Glomerular visceral epithelial cell (primary cell): ENCODE data around the gene KRTAP17-1.
"Not testable (repeated sequence)": the region's sequence is repeated elsewhere in the genome, so short reads cannot be mapped to it uniquely, and the experiment has no call there.

Experiments used
- DNase-seq: peaks from one replicate; pipeline ENCODE4 v3.0.0-alpha.2; 2016; ENCODE audit errors: extremely low spot score

The KRTAP17-1 gene

GRCh38 chr17:41315204-41315794, at the start of gene KRTAP17-1:
KRTAP17-1 (minus strand) TSS chr17:41315710; CDS start chr17:41315650, 60 bp downstream.
- DNase-seq = no peak

DNA sequence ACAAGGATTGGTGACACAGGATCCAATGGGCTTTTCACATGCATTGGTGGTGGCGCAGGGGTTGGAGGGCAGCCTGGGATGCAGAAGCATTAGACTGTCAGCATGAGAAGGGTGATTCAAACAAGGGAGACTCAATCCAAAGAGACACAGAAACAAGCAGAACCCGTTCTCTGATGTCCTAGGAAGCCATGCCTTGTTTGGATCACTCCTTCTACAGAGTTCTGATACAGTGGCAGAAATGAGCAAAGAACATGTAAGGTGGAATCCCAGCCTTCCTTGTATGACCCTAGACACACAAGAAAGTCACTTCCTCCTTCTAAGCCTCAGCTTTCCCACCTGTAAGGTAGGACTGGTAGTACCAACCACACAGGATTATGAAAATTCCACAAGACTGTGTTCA, 48.4 kb upstream of the KRTAP17-1 start:
- DNase-seq = no peak

GRCh38 chr17:41360296-41360995, 44.9 kb upstream of the KRTAP17-1 start:
- DNase-seq = peak; percentile 79

GRCh38 chr17:41354536-41354935, 39.0 kb upstream of the KRTAP17-1 start:
- DNase-seq = no peak

- DNase-seq = no peak
These were observed 37.3 kb upstream of the KRTAP17-1 start for GRCh38 chr17:41352597-41353366.

- no peak for DNase-seq
These were observed 35.7 kb upstream of the KRTAP17-1 start for GRCh38 chr17:41351177-41351576.

DNA sequence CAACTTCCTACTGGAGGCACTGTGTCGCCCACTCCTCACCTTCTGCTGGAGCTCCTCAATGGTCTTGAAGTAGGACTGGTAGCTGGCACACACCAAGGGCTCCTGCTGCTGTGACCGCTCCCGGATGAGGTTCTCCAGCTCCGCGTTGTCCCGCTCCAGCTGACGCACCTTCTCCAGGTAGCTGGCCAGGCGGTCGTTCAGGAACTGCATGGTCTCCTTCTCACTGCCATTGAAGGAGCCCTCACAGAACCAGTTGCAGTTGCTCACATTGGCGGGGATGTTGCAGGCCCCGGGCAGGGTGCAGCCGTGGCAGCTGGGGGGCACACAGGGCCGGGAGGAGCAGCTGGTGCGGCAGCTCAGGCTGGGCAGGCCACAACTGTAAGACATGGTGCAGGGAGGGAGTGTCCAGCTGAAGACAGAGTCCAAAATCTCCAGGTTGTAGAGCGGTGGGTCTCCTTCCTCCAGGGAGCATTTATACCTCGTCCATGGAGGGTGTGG, 34.9 kb upstream of the KRTAP17-1 start, which contains the start of gene KRT33A:
KRT33A (minus strand) TSS at position 448 of the 498 bp plus-strand sequence; CDS start at position 387, 61 bp downstream.
- not testable (repeated sequence) for DNase-seq

DNA sequence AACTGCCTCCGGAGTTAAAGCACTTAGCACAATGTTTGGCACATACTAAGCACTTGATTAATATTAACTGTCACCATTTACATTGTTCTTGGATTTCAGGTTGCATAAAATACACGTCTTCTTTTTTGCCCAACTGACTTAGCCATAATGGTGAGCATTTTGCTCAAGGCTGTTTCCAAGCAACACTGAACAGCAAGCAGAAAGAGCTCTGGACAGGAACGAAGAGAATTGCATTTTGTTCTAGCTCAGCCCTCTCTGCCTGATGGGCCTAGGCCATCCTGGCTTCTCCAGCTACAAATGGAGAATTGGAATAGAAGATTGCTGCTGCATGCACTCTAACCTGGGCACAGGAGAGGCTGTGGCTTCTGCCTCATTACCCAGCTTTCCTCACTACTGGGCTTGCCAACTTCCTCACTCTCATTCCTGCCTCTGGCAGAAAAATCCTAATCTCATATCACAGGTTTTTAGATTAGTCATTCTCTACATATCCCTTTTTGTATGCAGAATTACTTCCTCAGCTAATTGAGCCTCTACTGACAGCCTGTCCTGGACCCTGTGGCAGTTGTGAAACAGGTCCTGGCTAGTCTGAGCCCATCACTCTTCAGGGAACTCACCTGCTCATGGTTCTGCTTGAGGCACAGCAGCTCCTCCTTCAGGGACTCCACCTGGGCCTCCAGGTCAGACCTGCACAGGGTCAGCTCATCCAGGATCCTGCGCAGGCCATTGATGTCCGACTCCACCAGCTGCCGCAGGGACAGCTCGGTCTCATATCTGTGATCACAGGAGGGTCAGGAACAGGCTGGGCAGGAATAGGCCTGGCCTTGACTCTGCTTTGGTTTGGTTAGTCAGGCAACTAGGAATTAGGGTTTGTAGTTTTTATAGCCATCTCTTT, 32.6 kb upstream of the KRTAP17-1 start:
- no peak for DNase-seq

GRCh38 chr17:41346421-41346820, 30.9 kb upstream of the KRTAP17-1 start:
- DNase-seq = not testable (repeated sequence)

DNA sequence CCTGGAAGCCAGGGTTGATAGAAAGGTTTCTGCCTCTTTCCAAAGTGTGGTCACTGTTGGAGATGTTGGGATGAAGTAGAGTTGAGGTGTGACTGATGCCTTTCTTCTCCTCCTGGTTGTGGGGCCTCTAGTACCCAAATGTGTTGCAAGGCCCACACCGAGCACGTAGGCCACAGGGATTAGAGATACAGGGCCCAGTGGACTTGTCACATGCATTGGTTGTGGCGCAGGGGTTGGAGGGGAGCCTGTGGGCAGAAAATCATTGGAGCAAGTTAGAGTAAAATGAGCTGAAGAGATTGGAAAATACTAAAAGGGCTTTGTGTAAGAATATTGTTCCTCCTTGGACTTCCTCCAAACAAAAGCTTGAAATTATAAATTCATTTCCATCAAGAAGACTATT, 30.5 kb upstream of the KRTAP17-1 start:
- no peak for DNase-seq

DNA sequence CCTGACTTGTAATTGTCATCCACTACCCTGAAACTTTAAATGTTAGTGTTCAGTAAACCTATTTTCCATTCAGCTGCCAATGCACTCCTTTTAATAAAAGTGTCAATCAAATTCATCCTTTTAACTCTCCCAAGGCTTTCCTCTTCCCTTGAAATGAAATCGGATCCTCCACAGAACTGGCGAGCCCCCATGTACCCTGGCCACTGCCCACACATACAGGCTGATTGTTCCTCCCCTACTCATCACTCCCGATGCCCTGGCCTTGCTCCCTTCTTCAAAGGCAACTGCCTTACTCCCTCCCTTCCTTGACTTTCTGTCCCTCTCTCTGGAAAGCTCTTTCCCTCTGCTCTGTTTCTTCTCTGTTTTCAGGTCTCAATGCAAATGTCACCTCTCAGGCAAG, 27.5 kb upstream of the KRTAP17-1 start:
- no peak for DNase-seq

DNA sequence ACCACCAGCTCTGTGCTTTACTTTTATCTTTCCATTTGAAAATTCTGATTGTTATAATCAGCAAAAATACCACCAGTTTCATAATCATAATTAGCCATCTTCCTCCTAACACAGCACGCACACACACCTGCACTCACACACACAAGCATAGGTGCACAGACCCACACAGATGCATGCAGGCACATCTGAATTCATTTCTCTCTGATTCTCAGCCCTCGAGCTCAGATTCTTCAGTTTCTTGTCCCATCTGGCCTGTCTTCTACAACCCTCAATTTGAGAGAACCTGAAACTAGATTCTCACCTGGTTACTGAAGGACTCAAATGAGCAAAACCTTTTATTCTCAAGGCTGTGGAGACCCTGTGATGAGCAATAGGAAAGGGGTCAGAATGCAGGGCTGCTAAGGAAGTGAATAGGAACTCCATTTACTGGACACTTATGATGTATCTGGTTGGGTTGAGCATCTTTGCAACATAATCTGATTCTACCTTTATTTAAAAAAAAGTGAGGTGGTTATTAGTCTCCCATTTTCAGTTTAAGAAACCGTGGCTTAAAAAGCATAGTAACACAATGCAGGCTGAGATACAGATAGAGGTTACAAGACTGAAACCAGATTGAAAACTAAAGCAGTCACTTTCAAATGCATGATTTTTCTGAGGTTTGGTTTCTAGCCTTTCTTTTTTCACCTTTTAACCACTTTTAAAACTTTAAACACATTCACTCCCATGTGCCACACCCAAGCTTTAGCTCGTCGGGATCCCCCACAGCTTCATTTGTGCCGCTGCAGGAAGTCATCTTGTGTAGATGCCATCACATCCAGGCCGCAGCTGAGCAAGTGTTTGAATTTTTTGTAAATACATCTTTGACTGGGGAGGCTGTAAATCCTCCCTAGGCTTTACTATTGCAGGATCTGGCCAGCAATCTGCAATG, 25.7 kb upstream of the KRTAP17-1 start:
- no peak for DNase-seq

- DNase-seq = peak; percentile 16
These were observed 25.0 kb upstream of the KRTAP17-1 start for GRCh38 chr17:41340494-41340893.

DNA sequence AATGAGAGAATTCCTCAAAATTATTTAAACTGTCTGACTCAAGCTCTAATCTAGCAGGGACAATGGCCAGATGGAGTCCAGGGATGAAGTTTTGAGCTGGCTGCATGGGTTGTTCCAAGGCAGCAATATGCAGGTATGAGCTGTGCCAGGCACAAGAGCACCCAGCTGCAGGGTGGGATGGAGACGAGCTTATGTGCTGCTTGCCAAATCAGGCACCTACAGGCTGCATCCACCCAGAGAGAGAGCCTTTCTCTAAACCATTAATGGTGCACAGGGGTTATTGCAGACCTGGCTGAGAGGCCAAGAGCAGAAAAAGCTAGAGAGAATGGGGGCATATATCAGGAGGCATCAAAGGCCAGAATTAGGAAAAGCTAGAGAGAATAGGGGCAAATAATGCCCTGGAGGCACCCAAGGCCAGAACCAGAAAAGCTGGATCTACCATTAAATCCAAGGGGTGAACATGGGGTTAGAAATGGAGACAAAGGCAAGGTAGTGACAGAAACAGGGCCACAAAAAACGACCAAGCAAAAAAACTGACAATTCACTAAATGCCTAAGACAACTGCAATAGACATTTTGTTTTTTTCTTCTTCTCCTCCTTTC, 24.2 kb upstream of the KRTAP17-1 start:
- DNase-seq = no peak

GRCh38 chr17:41338961-41339485, 23.5 kb upstream of the KRTAP17-1 start:
- peak; percentile 17 for DNase-seq

GRCh38 chr17:41335747-41336146, 20.2 kb upstream of the KRTAP17-1 start:
- no peak for DNase-seq

DNA sequence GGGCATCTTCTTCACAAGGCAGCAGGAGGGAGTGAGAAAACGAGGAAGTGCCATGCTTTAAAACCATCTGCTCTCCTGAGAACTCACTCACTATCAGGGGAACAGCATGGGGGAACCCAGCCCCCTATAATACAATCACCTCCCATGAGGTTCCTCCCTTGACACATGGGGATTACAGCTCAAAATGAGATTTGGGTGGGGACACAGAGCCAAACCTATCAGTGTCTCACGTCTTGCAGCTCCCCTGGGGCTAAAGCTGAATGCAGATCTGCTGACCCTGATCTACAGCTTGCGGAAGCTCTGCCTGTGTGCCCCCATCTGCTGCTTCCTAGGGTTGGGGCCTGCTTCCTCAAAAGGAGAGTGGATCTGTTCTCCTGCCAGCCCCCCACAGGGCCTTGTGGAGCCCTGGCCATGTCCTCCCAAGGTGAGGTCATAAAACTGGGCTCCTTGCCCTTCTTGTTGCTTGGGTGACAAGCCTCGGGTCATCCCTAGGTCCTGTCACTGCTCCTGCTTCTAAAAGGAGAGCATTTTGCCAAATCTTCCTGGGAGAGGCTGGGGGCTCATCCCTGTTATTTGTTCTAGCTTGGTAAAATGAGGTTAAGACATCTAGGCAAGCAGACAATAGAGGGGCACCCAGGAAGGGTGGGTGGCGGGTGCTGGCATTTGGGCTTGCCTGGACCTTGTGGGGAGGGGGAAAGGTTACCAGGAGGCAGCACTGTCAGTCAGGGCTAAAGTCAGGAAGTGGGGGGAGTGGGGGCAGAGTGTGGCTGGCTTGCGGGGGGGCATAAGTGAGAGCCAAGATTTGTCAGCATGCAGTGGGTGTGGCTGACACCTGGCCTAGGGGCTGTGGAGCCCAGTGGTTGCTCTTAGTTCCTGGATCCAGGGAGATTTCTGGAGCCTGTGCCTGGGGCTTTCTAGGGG, 19.1 kb upstream of the KRTAP17-1 start:
- DNase-seq = no peak

DNA sequence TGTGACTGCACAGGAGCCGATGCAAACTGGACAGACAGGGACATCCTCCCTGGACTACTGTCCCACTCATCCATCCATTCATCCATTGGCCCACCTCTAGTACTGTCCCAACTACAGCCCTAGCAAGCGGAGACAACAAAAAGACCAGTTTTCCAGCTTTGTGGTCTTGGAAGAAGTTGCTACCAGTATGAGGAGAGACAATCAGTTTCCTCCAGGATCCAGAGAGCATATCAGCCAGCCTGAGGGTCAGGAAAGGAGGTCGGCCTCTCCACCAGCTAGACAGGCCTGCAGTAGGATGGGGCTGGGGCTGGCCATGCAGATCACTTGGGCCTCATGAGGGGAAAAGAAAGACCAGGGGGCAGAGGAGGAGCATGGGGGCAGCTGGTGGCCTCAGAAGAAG, 18.3 kb upstream of the KRTAP17-1 start:
- DNase-seq = no peak

DNA sequence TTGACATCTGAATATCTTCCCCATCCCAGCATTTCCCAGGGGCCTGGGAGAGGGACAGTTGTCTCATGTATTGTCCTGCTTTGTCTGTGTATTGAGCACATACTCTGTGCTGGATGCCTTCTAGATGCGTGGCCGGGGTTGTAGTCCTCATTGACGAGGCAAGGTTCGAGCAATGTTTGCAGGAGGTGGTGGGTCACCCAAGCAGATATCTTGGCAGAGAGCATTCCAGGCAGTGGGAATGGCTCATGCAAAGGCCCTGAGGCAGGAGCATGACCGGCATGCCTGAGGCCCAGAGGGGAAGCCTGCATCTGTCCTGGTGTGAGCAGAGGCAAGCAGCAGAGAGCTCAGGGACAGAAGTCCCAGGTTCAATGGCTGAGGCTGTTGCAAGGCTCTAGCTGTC, 17.6 kb upstream of the KRTAP17-1 start:
- no peak for DNase-seq
